GM18519 (cell line): ENCODE data around the gene NISCH.
"Not testable (repeated sequence)": the region's sequence is repeated elsewhere in the genome, so short reads cannot be mapped to it uniquely, and the experiment has no call there.

Experiments
- ATAC-seq: cut with Tn5 transposase; IDR thresholded peaks from one replicate; pipeline ENCODE4 v1.9.1; 2021; ENCODE audit warnings: mild to moderate bottlenecking, moderate library complexity; ENCODE audit not compliant: unreplicated experiment, low FRiP score

Gene NISCH

DNA sequence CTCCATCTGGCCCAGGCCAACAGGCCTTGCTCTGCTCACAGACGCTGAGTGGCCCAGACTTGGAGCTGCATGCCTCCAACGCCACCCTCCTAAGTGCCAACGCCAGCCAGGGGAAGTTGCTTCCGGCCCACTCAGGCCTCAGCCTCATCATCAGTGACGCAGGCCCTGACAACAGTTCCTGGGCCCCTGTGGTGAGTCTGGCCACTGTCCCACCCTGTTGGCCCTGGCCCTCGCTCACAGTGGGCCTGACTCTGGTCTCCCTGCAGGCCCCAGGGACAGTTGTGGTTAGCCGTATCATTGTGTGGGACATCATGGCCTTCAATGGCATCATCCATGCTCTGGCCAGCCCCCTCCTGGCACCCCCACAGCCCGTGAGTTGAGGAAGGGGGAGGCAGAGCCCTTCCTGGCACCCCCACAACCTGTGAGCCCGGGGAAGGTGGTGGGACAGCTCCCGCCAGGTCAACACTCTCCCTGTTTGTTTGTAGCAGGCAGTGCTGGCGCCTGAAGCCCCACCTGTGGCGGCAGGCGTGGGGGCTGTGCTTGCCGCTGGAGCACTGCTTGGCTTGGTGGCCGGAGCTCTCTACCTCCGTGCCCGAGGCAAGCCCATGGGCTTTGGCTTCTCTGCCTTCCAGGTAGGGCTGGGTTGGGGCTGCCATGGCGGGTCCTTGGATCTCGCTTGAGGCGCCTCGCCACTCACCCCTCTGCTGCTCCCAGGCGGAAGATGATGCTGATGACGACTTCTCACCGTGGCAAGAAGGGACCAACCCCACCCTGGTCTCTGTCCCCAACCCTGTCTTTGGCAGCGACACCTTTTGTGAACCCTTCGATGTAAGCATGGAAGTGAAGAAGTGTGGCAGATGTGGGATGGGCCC lies 68.2 kb downstream of the NISCH start:
- ATAC-seq = no peak

DNA sequence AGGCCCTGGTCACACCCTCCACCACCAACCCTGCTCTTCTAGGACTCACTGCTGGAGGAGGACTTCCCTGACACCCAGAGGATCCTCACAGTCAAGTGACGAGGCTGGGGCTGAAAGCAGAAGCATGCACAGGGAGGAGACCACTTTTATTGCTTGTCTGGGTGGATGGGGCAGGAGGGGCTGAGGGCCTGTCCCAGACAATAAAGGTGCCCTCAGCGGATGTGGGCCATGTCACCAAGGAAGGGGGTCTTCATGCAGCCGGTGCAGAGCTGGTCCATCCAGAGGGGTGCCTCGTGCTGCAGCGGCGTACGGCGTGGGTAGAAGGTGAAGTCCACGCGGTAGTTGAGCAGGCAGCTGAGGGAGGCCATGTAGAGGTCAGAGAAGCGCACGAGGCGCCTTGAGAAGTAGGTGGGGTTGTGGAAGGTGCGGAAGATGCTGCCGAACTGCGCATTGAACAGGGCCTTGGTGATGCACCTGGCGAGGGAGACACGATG lies 68.9 kb downstream of the NISCH start:
- ATAC-seq = no peak

DNA sequence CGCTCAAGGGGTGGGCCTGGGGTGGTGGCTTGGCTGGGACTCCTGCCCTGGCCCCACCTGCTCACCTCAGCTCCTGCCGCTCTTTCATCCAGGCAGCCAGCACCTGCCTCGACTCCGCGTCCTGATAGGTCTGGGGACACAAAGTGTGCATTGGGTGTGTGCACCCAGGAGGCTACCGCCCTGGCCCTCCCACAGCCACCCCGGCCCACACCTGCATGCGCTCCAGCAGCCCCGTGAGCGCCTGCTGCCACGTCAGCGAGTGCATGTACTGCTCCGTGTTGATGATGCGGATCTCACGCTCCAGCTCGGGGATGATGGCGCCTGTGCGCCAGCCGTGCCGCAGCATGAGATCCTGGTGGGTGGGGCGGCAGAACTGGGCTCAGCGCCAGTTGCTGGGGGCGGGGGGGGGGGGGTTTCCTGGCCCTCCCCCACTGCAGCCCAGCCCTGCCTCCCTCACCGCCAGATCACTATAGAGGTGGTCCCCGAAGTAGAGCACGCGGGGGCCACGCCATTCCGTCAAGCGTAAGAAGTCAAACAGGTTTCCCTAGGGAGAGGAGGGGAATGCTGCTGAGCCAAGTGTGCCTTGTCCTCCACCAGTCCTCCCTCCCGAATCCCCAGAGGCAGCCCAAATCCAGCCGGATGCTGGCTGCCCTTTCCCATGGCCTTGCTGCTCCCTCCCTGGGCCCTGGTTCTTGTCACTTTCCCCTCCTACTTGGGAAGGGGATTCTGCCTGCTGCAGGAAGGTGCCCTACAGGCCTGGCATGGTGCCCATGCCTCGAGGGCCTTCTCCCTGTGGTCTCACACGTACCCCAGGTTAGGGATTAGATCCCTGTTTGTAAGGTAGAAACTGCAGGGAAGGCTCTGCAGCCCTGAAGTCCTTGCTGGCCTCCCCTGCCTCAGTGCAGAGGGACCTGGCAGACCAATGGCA lies 69.6 kb downstream of the NISCH start:
- no peak for ATAC-seq

DNA sequence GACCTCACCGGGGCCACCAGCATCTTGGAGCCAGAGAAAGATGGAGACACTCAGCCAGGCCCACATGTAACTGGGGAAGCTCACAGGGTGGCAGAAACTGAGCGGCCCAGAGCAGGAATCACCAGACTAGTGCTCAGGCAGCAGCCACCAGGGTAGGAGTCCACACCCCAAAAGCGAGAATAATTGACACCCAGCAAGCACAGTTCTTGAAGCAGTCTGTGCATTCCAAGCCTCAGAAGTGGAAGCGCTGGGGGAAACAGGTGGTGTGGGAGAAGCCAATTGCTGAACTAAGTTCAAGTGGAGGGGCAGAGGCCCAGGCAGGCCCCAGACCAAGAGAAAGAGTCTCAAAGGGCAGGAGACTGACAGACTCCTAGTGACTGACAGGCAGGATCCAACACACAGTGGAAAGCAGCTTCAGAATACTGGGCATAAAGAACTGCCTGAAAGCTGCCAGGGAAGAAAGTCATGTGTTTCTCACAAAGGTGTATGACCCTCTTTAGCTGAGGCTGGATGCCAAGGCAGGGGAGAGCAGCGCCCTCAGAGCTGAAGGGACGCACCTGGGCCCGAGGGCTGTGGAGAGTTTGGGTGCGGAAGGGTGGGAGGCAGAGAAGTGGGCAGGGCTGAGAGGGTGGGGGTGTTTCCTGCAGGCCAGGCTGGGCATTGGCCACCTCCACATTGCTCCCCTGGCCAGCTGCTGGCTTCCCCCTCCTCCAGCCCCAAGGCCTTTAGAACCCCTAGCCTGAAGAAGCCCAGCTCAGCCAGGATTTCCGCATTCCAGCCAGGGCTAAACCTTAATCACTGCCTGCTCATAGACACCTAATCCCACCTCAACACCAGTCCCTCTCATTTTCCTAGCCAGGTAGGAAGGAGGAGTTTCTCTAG lies 70.5 kb downstream of the NISCH start:
- ATAC-seq = no peak

DNA sequence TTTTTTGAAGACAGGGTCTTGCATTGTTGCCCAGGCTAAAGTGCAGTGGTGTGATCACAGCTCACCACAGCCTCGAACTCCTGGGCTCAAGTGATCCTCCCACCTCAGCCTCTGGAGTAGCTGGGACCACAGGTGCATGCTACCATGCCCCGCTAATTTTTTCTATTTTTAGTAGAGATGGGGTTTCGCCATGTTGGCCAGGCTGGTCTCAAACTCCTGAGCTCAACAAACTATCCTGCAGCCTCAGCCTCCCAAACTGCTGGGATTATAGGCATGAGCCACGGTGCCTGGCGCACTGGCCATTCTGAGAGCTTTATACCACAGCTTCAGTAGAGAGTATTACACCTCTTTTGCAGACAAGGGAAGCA lies 71.3 kb downstream of the NISCH start:
- ATAC-seq = not testable (repeated sequence)

DNA sequence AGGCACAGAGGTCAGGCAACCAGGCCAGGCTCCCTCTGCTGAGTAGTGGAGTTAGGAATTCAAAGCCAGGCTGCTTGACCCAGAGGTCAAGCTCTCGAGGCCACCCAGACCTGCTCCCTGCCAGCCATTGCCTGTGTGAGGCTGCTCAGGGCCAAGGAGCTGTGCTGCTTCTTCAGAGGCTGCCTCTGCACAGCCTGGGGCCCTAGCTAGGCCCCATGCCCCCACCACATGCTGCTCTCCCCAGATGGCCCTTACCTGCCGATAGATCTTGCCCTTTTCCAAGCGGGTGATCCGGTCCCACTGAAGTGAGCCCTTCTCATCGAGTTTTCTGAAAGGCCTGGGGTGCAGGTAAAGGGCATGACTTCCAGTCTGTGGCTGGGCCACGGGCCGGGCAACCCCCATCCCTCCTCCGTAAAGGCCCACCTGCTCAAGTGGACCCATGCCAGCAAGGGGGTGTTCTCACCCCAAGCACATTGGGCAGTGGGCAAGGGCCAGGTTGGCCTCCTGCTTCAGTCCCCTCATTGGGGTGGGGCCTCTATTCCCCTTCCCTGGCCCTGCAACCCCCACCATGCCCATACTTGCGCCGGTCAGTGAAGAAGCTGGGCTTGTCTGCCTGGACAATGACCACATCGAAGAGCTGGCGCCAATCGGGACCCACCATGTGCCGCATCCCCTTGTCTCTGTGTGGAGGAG lies 71.8 kb downstream of the NISCH start:
- ATAC-seq = no peak

DNA sequence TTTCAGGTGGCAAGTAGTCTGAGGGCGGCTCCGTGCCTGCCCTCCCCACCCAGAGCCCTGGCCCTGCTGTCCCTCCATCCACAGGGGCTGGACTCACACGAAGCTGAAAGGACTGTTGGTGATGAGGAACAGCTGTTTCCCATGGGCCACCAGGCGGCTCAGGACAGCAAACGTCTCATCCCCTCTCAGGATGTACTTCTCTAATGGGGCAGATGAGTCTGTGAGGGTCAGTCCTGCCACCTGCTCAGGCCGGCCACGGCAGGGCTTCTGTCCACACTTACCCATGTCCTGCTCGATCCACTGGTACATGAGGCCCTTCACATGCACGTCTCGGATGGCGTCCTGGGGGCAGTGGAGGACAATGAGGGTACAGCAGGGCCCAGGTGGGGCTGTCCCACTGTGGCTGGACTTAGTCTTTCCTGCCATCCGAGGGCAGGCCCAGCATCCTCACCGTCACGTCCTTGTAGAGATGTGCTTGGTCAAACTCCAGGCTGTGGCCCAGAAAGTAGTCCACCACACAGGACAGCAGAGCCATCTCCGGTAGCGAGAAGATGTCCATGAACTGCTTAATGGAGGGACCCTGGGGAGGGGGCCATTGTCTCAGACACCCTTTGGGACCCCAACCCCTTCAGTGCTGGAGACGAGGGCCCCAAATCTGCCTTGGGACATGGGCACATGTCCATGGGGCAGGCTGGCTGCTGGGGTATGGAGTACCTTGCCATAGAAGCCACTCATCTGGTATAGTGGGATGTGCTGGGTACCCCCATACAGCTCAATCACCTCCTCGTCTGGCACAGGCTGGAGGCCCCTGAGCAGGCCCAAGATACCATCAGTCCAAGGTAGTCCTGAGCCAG lies 72.6 kb downstream of the NISCH start:
- no peak for ATAC-seq

DNA sequence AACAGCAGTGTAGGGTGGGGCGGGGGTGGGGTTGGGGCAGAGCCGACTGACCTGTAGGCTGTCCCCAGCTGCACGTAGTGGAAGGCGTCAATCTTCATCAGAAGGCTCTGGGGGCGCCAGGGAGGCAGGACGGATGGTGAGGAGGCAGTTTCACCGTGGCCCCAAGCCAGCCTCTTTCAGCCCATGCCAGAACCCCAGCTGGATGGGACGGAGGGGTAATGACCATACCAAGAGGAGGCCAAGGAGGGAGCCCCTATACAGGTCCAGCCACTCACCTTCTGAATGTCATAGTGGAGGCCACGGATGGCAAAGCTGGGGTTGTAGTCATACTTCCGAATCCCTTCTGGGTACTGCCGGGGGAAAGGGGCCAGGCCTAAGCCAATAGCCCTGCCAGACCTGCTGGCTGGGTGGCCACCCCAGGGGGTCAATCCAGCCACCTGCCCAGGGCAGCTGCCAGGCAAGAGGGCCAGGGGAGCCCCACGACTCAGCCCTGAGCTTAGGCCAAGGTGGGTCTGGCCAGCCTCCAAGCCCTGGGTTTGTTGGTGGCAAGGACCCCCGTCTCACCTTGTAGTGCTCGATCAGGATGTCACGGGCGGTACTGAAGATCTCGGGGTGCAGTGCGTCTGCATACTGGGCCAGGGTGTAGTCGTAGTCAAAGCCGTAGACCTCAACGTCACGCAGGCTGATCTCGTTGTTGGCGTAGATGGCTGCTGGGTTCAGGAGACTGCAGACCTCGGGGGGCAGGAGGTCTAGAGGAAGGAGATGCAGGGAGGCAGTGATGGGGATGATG lies 73.4 kb downstream of the NISCH start:
- ATAC-seq = no peak

DNA sequence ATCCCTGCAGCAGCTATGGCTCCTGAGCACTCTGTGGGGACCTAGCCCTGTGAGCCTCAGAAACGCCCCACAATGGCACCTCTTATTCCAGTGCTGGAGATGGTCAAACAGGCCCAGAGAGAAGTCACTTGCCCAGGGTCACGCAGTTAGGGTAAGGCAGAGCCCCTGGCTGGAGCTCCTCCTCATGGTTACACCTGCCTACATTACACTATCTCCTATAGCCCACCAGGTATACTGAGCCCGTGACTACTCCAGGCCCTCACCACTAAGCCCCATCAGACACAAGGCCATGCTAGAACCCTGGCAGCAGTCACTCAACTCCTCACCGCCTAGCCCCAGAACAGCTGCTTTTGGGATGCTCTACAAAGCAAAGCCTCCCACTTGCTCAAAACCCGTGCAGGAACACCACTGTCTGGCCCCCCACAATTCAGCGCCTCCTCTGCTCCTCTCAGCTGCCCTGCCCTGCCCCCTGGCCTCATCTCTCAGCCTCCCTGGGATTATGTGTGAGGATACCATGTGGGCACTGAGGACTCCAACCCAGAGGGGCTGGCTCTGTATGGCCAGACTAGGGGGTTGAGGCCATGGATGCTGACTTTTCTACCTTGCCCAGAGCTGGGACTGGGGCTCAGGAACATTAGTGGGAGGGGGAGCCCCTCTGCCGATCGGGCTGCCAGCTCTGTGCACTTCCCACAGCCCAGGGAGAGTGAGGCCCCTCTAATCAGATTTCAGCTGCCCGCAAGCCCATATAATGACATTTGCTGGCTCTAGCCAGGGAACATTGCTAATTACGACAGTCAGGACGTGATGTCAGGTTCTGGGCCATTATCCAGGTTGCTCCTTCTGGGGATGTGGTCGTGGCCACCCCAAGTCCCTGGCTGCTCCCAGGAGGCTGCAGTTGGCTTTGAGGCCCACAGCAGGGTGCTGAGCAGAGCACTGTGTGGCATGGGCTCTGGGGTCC lies 74.3 kb downstream of the NISCH start:
- ATAC-seq = no peak

DNA sequence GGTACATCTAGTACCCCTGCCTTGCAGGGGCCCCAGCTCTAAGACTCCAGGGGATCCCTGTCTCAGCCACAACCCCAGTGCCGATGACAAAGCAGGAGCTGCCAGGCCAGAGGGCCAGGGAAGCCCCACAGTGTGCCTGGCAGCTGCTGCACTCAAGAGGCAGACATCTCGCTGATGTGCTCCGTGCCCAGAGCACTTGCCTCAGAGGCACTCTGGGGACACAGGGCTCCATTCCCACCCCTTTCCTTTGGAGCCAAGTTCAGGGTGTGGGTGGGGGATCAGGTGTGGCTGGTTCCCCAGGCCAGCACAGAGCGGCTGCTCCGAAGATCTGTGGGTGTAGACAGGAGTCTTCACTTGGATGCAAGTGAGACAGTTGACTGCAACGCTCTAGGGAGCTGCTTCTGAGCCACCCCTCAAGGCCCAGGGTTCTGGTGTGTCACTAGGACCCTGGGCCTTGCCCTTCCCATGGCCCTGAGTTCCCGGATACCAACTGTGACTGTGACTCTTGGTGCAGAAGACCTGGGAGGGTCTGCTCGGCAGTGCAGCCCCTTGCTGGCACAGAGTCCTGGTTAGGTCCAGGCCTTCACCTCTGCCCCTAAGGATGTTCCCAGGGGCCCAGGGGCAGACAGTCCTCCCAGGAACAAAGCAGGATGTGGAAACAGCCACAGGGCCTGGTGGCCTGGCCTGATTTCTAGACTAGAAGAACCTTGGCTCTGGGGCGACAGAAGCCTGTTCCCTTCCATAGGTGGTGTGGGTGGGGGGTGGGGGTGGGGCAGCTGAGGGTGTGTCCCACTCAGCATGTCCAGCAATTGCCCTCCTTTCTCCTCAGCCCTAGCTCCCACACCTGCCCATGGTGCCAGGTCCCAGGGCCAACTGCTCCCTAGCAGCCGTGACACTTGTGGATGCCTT lies 75.8 kb downstream of the NISCH start:
- ATAC-seq = no peak

DNA sequence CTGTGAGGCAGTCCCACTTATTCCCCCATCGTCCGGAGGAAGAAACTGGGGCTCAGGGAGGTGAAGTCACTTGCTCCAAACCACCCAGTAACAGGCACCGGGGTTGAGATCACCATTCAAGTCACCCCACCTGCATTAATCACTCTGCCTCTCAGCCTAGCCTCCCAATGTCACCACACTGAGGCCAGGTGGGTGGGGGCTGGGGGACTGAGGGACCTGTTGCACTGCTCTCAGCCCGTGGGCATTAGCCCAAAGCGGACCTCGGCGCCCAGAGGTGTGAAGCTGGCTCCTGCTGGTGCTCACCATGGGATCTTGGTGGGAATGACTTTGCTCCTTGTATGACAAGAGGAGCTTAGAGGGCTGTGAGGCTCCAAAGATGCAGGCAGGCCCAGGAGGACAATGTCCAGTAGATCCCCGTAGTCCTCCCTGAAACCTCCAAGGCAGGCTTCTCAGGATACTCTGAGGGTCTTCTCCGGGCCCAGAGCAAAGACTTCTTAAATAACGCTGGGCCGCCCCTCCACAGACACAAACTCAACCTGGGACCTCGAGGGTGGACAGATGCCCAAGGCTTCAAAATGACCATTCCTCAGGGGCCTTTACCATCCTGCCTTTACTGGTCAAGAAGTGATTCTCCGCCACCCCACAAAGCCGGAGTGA lies 76.6 kb downstream of the NISCH start:
- no peak for ATAC-seq

DNA sequence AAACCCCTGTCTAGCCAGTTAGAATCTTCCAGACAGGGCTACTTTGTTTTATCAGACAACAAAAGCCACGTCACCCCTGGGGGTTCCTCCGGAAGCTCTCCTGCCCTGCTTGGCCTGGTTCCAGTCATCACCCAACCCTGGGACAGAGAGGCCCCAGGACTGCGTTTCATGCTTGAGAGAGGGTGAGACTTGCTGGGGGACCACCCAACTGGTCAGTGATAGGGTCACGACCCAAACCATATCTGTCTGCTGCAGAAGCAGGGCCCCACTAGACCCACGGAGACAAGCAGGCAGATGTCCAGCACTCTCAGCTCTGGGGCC lies 77.1 kb downstream of the NISCH start:
- ATAC-seq = no peak

DNA sequence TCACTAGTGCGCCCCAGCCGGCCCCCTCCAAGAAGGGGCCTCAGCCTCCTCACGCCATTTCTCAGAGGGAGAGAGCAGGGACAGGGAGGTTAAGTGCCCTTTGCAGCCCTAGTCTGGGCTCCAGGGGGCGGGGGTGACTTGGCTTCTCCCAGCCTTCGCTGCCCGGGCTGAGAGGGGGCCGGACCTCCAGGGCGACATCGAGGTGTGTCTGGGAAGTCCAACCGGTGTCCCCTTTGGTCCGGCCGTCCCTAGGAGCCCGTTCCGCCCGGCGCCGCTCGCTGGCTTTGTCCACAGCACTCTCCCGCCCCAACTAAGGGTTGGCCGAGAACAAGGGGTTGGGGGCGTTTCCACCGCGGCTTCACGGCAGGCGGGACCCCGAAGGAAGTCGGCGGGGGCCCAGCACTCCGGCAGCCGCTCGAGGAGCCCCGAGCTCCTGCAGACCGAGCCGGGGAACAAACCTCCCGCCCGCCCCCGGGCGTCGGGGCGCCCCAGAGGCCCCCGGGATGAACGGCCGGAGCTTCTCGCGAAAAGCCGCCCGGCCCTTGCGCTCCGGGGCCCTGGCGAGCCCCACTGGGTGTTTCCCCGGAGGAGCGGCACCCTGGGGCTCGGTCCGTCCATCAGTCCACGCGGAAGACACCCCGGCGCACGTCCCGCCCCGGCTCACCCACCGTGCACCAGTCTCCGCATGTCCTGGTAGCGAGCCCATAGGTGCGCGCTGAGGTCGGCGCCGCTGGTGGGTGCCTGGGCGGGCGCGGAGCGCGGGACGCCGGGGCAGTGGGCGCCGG lies 77.6 kb downstream of the NISCH start:
- no peak for ATAC-seq

DNA sequence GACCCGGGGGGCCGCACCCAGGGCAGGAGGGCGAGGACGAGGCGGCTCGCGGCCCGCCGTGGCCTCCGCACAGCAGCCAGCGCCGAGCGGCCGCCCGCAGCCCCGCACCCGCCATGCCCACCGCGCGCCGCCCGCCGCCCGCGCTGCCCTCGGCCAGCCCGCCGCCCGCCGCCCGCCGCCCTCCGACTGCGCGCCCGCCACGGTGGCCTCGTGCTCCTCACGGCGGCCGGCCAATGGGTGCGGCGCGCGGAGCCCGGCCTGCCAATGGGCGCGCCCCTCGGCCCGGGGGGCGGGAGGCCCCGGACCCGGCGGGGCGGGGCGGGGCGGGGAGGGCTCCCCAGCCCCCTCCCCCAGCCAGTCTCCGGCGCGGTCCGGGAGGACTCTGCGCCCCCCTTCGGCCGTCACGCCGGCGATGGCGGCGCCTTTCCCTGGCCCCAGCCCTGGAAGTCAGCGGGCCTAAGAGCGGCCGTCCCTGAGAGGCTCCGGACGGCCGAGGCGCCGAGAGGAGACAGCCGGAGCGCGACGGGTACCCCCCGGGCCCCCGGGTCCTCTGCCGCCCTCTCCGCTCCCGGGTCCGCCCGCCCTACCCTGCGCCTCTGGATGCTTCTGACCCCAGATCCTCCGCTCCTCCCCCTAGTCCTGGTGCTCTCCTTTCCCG lies 78.3 kb downstream of the NISCH start, which contains the start of gene NT5DC2:
NT5DC2 (minus strand) TSS at position 235 of the 658 bp plus-strand sequence; CDS start at position 115, 120 bp downstream.
- no peak for ATAC-seq
